KOPT-K1 (cell line): ENCODE measurements around the gene MRPS9.

ENCODE experiments used
- H3K27ac ChIP-seq: fragments of 200-600 bp; sonication (generic); 2 replicates; pipeline ENCODE4 v1.5.1; 2016; ENCODE audit warnings: antibody characterized with exemption, mild to moderate bottlenecking, low read depth, low read length; ENCODE audit not compliant: poor library complexity, severe bottlenecking
- H3K36me3 ChIP-seq: fragments of 200-600 bp; sonication (generic); 2 replicates; pipeline ENCODE4 v1.5.1; 2017; ENCODE audit warnings: antibody characterized with exemption, mild to moderate bottlenecking, low read length, moderate library complexity; ENCODE audit not compliant: insufficient read depth
- H3K9me3 ChIP-seq: fragments of 200-600 bp; sonication (generic); 2 replicates; pipeline ENCODE4 v1.5.1; 2017; ENCODE audit warnings: antibody characterized with exemption, low read length, mild to moderate bottlenecking; ENCODE audit not compliant: insufficient read depth, poor library complexity, severe bottlenecking

Gene MRPS9

GRCh38 chr2:105144152-105144940, 106.5 kb downstream of the MRPS9 start:
- H3K9me3 ChIP-seq = no peaks in the 10 kb centered on the region
- no peak overlapping the region for H3K27ac ChIP-seq
- no peaks in the 10 kb centered on the region for H3K36me3 ChIP-seq

GRCh38 chr2:105144941-105145300, 107.1 kb downstream of the MRPS9 start:
- no peak overlapping the region for H3K27ac ChIP-seq
- no peaks in the 10 kb centered on the region for H3K36me3 ChIP-seq
- no peaks in the 10 kb centered on the region for H3K9me3 ChIP-seq

DNA sequence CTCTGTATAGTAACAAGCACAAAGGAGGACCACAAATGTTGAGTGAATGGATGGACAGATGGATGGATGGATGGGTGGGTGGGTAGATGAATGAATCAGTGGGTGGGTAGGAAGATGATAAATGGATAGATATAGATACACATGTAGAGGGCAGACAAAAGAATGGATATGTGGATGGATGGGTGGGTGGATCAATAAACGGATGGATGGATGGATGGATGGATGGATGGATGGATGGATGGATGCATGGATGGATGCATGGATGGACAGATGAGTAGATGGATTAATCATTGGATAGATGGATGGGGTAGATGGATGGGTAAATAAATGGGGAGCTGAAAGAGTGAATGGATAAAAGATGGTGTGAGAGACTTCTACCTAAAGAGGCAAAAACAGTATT, 111.4 kb downstream of the MRPS9 start:
- no peaks in the 10 kb centered on the region for H3K9me3 ChIP-seq
- H3K27ac ChIP-seq = no peak overlapping the region
- no peaks in the 10 kb centered on the region for H3K36me3 ChIP-seq
